ENCODE results near the gene MAPK7.

MAPK7 gene

DNA sequence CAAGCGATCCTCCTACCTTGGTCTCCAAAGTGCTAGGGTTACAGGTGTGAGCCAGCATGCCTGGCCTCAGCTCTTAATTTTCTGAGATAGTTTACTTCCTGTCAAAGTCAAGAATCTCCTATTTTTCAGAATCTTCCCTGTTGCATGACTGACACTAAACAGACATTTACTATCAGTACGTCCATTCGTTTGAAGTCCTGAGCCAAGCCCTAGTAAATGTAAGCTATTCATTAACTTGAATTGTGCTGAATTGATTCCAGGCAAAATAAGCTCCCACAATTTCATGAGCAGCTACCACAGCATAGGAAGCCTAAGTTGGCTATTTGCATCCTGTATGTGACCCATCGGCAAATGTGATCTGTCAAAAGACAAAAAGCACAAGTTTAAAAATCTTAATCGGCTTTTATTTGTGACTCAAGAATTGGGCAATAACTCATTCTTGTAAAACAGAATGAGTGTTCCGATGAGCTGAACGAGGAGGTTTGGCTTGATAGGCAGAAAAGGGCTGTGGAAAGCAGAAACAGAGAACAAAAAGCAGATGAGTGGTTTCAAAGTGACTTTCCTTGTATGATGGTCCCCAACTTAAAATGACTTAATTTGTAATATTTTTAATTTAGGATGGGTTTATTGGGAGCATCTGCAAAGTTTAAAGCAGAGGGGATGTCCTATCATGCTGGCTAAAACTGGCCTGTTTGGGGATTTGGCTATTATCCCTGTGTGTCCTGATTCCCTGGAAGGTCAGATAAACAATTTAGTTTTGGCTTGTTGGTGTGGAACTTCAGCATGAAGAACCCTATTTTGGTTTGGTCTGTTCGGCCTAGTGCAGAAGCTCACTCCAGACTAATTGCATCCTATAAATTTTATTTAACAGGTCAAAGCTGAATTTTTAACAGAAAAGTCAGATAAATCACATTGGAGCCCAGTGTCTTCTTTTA is 46.9 kb downstream of the MAPK7 start:
- DNase-seq: no peak

DNA sequence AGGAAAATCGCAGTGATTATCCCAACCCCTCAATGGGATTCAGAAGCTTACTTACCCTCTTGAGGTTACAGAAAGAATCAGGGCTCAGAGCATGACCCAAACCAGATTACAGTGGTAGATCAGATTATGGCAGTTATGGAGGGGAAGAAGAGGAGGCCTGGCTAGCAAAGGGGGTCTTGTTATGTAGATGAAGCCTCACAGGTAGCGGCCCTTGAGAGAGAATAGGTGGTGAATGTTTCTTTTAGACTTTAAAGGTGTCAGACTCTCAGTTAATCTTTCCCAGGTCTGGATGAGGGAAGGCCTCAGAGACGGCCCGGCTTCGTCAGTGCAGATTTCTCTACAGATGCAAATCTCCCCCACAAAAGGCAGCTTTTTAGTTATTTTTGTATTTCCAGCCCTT is 48.3 kb downstream of the MAPK7 start:
- DNase-seq: no peak

DNA sequence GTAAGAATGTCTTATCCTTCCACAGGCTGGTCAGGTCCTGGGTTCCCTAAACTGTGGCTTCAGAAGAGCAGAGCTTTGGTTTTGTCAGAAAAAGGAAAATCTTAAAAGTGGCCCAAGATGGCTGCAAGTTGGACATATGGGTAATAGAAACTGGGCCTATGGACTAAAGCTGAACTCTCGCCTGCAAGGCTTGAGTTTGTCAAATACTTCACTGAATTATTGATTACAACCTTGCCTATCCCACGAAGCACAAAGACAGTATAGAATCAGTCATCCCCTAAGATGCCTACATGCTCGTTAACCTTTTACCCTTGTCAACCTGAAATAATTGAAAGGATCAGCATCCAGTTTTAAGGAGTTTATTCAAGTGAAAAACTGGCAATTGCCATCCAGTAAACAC is 53.4 kb downstream of the MAPK7 start:
- DNase-seq: no peak

All from right forelimb (tissue), 1 donor.